ENCODE measurements around the gene OPA3. TPM values are rescaled to one million over a fixed set of nuclear protein-coding genes. Genes with fewer than 3 reads are reported as not detected.
"Not testable (repeated sequence)": the region's sequence is repeated elsewhere in the genome, so short reads cannot be mapped to it uniquely, and the experiment has no call there.

OPA3 gene
- total and polyA plus RNA-seq, 2 donors = 3.4 to 7.4 TPM

GRCh38 chr19:45511074-45511473 is 73.5 kb downstream of the OPA3 start:
- Histone ChIP-seq H3K36me3 (ENCODE audit: control insufficient read depth in 2 of 2, insufficient read depth in 2 of 2, low read length in 1 of 2) (peaks cover 3 to 20% of the 10 kb centered on the region in 2 donors), H3K4me3 (ENCODE audit: low read length in 2 of 2) (no peak overlapping the region), H3K9me3 (ENCODE audit: control insufficient read depth in 2 of 2, insufficient read depth in 1 of 2, low read length in 1 of 2) (peaks cover 0 to 4% of the 10 kb centered on the region in 2 donors), H3K4me1 (ENCODE audit: control insufficient read depth in 2 of 2, insufficient read depth in 2 of 2, low read length in 2 of 2) (peaks cover 21 to 38% of the 10 kb centered on the region in 2 donors), H3K27me3 (ENCODE audit: control insufficient read depth in 2 of 2, insufficient read depth in 1 of 2, low read length in 1 of 2) (no peaks in the 10 kb centered on the region), H3K27ac (ENCODE audit: low read depth in 1 of 2, low read length in 1 of 2) (no peak overlapping the region)
- WGBS = 97% methylated on average over 5 of the region's 5 CpGs
- DNase-seq (ENCODE audit: low read depth in 6 of 9, low spot score in 9 of 9) = no peak

DNA sequence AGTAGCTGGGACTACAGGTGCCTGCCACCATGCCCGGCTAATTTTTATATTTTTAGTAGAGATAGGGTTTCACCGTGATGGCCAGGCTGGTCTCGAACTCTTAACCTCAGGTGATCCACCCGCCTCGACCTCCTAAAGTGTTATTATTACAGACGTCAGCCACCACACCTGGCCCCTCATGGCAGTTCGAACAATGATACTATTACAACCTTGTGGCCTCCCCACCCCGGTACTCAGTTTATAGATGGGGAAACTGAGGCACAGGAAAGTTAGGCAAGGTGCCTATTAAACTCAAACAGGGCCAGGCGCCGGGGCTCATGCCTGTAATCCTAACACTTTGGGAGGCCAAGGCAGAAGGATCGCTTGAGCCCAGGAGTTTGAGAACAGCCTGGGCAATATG is 74.2 kb downstream of the OPA3 start:
- H3K9me3 ChIP-seq (ENCODE audit: control insufficient read depth in 2 of 2, insufficient read depth in 1 of 2, low read length in 1 of 2); H3K27ac ChIP-seq (ENCODE audit: low read depth in 1 of 2, low read length in 1 of 2); DNase-seq (ENCODE audit: low read depth in 6 of 9, low spot score in 9 of 9); H3K27me3 ChIP-seq (ENCODE audit: control insufficient read depth in 2 of 2, insufficient read depth in 1 of 2, low read length in 1 of 2); H3K4me3 ChIP-seq (ENCODE audit: low read length in 2 of 2): not testable (repeated sequence)
- 96% methylated on average over 11 of the region's 11 CpGs for WGBS
- H3K4me1 ChIP-seq (ENCODE audit: control insufficient read depth in 2 of 2, insufficient read depth in 2 of 2, low read length in 2 of 2) = peaks cover 23 to 46% of the 10 kb centered on the region in 2 donors
- peaks cover 3 to 12% of the 10 kb centered on the region in 2 donors for H3K36me3 ChIP-seq (ENCODE audit: control insufficient read depth in 2 of 2, insufficient read depth in 2 of 2, low read length in 1 of 2)

DNA sequence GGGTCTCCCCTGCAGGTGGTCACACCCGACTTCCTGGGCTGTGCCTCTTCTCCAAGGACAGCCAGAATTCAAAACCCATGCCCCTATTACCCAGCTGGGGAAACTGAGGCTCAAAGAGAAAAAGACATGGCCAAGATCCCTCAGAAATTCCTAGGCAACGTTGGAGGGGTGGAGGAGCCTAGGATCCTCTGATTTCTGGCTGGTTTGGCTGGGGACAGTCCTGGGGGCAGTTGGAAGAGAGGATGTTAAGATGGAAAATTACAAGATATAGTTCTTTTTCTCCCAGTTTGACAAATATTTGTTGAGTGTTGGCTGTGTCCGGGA is 74.9 kb downstream of the OPA3 start:
- H3K27me3 ChIP-seq (ENCODE audit: control insufficient read depth in 2 of 2, insufficient read depth in 1 of 2, low read length in 1 of 2) = no peaks in the 10 kb centered on the region
- WGBS = 47% methylated on average over 3 of the region's 3 CpGs
- peaks cover 16 to 41% of the 10 kb centered on the region in 2 donors for H3K4me1 ChIP-seq (ENCODE audit: control insufficient read depth in 2 of 2, insufficient read depth in 2 of 2, low read length in 2 of 2)
- H3K27ac ChIP-seq (ENCODE audit: low read depth in 1 of 2, low read length in 1 of 2) = peak overlapping the region; percentile 58 to 64
- DNase-seq (ENCODE audit: low read depth in 6 of 9, low spot score in 9 of 9) = no peak
- H3K4me3 ChIP-seq (ENCODE audit: low read length in 2 of 2) = peak overlapping the region; percentile 83 to 94
- peaks cover 3 to 7% of the 10 kb centered on the region in 2 donors for H3K36me3 ChIP-seq (ENCODE audit: control insufficient read depth in 2 of 2, insufficient read depth in 2 of 2, low read length in 1 of 2)
- peaks cover 0 to 4% of the 10 kb centered on the region in 2 donors for H3K9me3 ChIP-seq (ENCODE audit: control insufficient read depth in 2 of 2, insufficient read depth in 1 of 2, low read length in 1 of 2)

- WGBS = 5% methylated on average over 28 of the region's 28 CpGs
- H3K4me3 ChIP-seq (ENCODE audit: low read length in 2 of 2) = peak overlapping the region; percentile 83 to 94
- no peaks in the 10 kb centered on the region for H3K27me3 ChIP-seq (ENCODE audit: control insufficient read depth in 2 of 2, insufficient read depth in 1 of 2, low read length in 1 of 2)
- peaks cover 0 to 4% of the 10 kb centered on the region in 2 donors for H3K9me3 ChIP-seq (ENCODE audit: control insufficient read depth in 2 of 2, insufficient read depth in 1 of 2, low read length in 1 of 2)
- H3K4me1 ChIP-seq (ENCODE audit: control insufficient read depth in 2 of 2, insufficient read depth in 2 of 2, low read length in 2 of 2) = peaks cover 13 to 35% of the 10 kb centered on the region in 2 donors
- peak overlapping the region; percentile 58 to 98 for H3K27ac ChIP-seq (ENCODE audit: low read depth in 1 of 2, low read length in 1 of 2)
- DNase-seq (ENCODE audit: low read depth in 6 of 9, low spot score in 9 of 9) = peak in 2 of 9 donors; percentile 11 to 53
- peaks cover 0 to 6% of the 10 kb centered on the region in 2 donors for H3K36me3 ChIP-seq (ENCODE audit: control insufficient read depth in 2 of 2, insufficient read depth in 2 of 2, low read length in 1 of 2)
Observed at GRCh38 chr19:45508861-45509691, 75.5 kb downstream of the OPA3 start.

GRCh38 chr19:45508417-45508860 is 76.2 kb downstream of the OPA3 start:
- peak in 3 of 9 donors; percentile 22 to 69 (median 54) for DNase-seq (ENCODE audit: low read depth in 6 of 9, low spot score in 9 of 9)
- Histone ChIP-seq H3K27me3 (ENCODE audit: control insufficient read depth in 2 of 2, insufficient read depth in 1 of 2, low read length in 1 of 2) (no peaks in the 10 kb centered on the region), H3K4me3 (ENCODE audit: low read length in 2 of 2) (peak overlapping the region; percentile 83 to 94), H3K4me1 (ENCODE audit: control insufficient read depth in 2 of 2, insufficient read depth in 2 of 2, low read length in 2 of 2) (peaks cover 13 to 30% of the 10 kb centered on the region in 2 donors), H3K27ac (ENCODE audit: low read depth in 1 of 2, low read length in 1 of 2) (peak overlapping the region; percentile 96 to 98), H3K36me3 (ENCODE audit: control insufficient read depth in 2 of 2, insufficient read depth in 2 of 2, low read length in 1 of 2) (peaks cover 0 to 4% of the 10 kb centered on the region in 2 donors), H3K9me3 (ENCODE audit: control insufficient read depth in 2 of 2, insufficient read depth in 1 of 2, low read length in 1 of 2) (peaks cover 0 to 4% of the 10 kb centered on the region in 2 donors)
- WGBS = under 1% methylated on average over 26 of the region's 26 CpGs

GRCh38 chr19:45507872-45508416 is 76.7 kb downstream of the OPA3 start:
- Histone ChIP-seq H3K4me3 (ENCODE audit: low read length in 2 of 2) (peak overlapping the region; percentile 83 to 94), H3K4me1 (ENCODE audit: control insufficient read depth in 2 of 2, insufficient read depth in 2 of 2, low read length in 2 of 2) (peaks cover 13 to 30% of the 10 kb centered on the region in 2 donors), H3K27ac (ENCODE audit: low read depth in 1 of 2, low read length in 1 of 2) (peak overlapping the region; percentile 96 to 98), H3K27me3 (ENCODE audit: control insufficient read depth in 2 of 2, insufficient read depth in 1 of 2, low read length in 1 of 2) (no peaks in the 10 kb centered on the region), H3K9me3 (ENCODE audit: control insufficient read depth in 2 of 2, insufficient read depth in 1 of 2, low read length in 1 of 2) (peaks cover 0 to 4% of the 10 kb centered on the region in 2 donors), H3K36me3 (ENCODE audit: control insufficient read depth in 2 of 2, insufficient read depth in 2 of 2, low read length in 1 of 2) (peaks cover 0 to 2% of the 10 kb centered on the region in 2 donors)
- WGBS = under 1% methylated on average over 22 of the region's 22 CpGs
- peak in 2 of 9 donors; percentile 10 to 31 for DNase-seq (ENCODE audit: low read depth in 6 of 9, low spot score in 9 of 9)

DNA sequence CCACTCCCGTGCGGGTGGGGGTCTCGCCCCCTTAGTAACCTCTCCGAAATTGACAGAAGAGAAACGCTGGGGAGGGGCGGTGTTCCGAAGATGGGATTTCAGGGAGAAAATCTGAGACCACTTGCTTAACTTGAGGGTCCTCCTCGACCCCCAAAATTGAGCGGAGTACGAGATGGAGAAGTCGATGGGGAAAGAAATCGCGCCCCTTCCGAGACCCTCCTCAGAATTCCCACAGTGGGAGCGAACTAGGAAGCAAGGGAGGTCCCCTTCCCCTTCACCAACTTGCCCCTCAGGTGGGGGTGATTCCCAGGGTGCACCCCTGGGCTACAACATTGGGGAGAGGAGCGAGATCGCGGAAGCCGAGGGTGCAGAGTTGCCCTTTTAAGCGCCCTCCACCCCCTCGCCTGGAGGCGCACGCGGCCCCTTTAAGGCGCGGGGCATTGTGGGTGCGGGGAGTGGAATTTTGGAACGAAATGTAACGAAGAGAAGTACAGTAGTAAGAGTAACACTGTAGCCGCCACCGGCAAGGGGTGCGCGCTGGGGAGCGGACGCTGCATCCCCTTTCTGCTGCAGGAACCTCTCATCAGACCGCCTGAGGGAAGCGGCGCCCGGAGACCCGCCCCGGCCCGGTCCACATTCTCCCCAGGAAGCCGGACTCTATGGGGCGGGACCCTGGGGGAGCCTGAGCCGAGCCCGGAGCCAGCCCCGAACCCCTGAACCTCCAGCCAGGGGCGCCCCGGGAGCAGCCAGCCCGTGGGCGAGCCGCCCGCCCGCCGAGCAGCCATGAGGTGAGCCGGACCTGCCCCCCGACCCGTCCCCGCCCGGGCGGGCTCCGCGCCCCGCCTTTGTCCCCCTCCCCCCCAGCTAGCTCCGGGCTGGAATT is 77.4 kb downstream of the OPA3 start, which contains the start of gene VASP:
Gene VASP, plus strand, starts transcription at position 491 of the 883 bp plus-strand sequence. Its CDS starts 293 bp downstream, at position 784.
- WGBS = under 1% methylated on average over 65 of the region's 65 CpGs
- H3K27me3 ChIP-seq (ENCODE audit: control insufficient read depth in 2 of 2, insufficient read depth in 1 of 2, low read length in 1 of 2) = no peaks in the 10 kb centered on the region
- peaks cover 0 to 4% of the 10 kb centered on the region in 2 donors for H3K9me3 ChIP-seq (ENCODE audit: control insufficient read depth in 2 of 2, insufficient read depth in 1 of 2, low read length in 1 of 2)
- H3K27ac ChIP-seq (ENCODE audit: low read depth in 1 of 2, low read length in 1 of 2) = peak within 1 kb of the TSS; percentile 96 to 98
- peak within 1 kb of the TSS; percentile 83 to 94 for H3K4me3 ChIP-seq (ENCODE audit: low read length in 2 of 2)
- no peaks in the 10 kb centered on the region for H3K36me3 ChIP-seq (ENCODE audit: control insufficient read depth in 2 of 2, insufficient read depth in 2 of 2, low read length in 1 of 2)
- H3K4me1 ChIP-seq (ENCODE audit: control insufficient read depth in 2 of 2, insufficient read depth in 2 of 2, low read length in 2 of 2) = peaks cover 13 to 30% of the 10 kb centered on the region in 2 donors
- peak; percentile 83 to 97 (median 92) for DNase-seq (ENCODE audit: low read depth in 6 of 9, low spot score in 9 of 9)

GRCh38 chr19:45506246-45506988 is 78.2 kb downstream of the OPA3 start:
- Histone ChIP-seq H3K4me1 (ENCODE audit: control insufficient read depth in 2 of 2, insufficient read depth in 2 of 2, low read length in 2 of 2) (peaks cover 13 to 30% of the 10 kb centered on the region in 2 donors), H3K27ac (ENCODE audit: low read depth in 1 of 2, low read length in 1 of 2) (peak overlapping the region; percentile 96 to 98), H3K27me3 (ENCODE audit: control insufficient read depth in 2 of 2, insufficient read depth in 1 of 2, low read length in 1 of 2) (no peaks in the 10 kb centered on the region), H3K4me3 (ENCODE audit: low read length in 2 of 2) (peak overlapping the region; percentile 83 to 94), H3K36me3 (ENCODE audit: control insufficient read depth in 2 of 2, insufficient read depth in 2 of 2, low read length in 1 of 2) (no peaks in the 10 kb centered on the region), H3K9me3 (ENCODE audit: control insufficient read depth in 2 of 2, insufficient read depth in 1 of 2, low read length in 1 of 2) (peaks cover 0 to 4% of the 10 kb centered on the region in 2 donors)
- WGBS = 3% methylated on average over 47 of the region's 47 CpGs
- peak; percentile 80 to 97 (median 94) for DNase-seq (ENCODE audit: low read depth in 6 of 9, low spot score in 9 of 9)
